ENCODE results near the gene ROBO4. TPM values are rescaled to one million over a fixed set of nuclear protein-coding genes. Genes with fewer than 3 reads are reported as not detected.

ROBO4 gene
- total and polyA plus RNA-seq, 2 experiments from 2014 or later: not detected

GRCh38 chr11:124938970-124939369 is 41.3 kb upstream of the ROBO4 start (continued):
- no peak for TF ChIP-seq ETS1 (IDR thresholded peaks at IDR 0.05)
- no peak for TF ChIP-seq ZNF331 (CRISPR knock-in tag; IDR thresholded peaks at IDR 0.05; ENCODE audit: low read depth)

- Histone ChIP-seq H3K4me2 (no peak overlapping the region), H2AFZ (no peak overlapping the region), H3K36me3 (ENCODE audit: insufficient read depth) (no peaks in the 10 kb centered on the region), H3K27ac (ENCODE audit: low read depth) (no peak overlapping the region), H3F3A (replicated peaks; ENCODE audit: low read depth) (no peaks in the 10 kb centered on the region), H3K9me2 (ENCODE audit: insufficient read depth) (no peaks in the 10 kb centered on the region), H3K4me3 (no peak overlapping the region), H3K4me1 (ENCODE audit: insufficient read depth) (no peaks in the 10 kb centered on the region), H4K20me1 (replicated peaks; ENCODE audit: insufficient read depth) (no peaks in the 10 kb centered on the region), H3K27me3 (ENCODE audit: insufficient read depth) (peaks cover 11% of the 10 kb centered on the region; the same call in 1 of the 2 replicates), H3K79me2 (replicated peaks; ENCODE audit: insufficient read depth) (no peaks in the 10 kb centered on the region)
- TF ChIP-seq EZH2phosphoT487 (IDR thresholded peaks at IDR 0.05; ENCODE audit: unreplicated experiment) (no peak), EZH2 (IDR thresholded peaks at IDR 0.05; ENCODE audit: low read depth, unreplicated experiment) (no peak), CREB1 (CRISPR knock-in tag; IDR thresholded peaks at IDR 0.05; ENCODE audit: low read depth) (no peak), POLR2AphosphoS5 (IDR thresholded peaks at IDR 0.05; ENCODE audit: low read depth) (no peak), ZNF331 (CRISPR knock-in tag; IDR thresholded peaks at IDR 0.05; ENCODE audit: low read depth) (no peak)
- DNase-seq (ENCODE audit: low spot score) (no peak), ATAC-seq (no peak)
- H3K27me3 Mint-ChIP-seq (ENCODE audit: insufficient read depth, low read depth, poor library complexity): peaks cover 6% of the 10 kb centered on the region
- H3K36me3 Mint-ChIP-seq (ENCODE audit: low read depth): no peaks in the 10 kb centered on the region
- no peaks in the 10 kb centered on the region for H3K4me1 Mint-ChIP-seq
- H3K9me3 Mint-ChIP-seq: no peaks in the 10 kb centered on the region
- H3K27ac Mint-ChIP-seq: no peak overlapping the region
- no peak overlapping the region for H3K4me3 Mint-ChIP-seq
Observed at GRCh38 chr11:124938206-124938765, 40.6 kb upstream of the ROBO4 start.

GRCh38 chr11:124937336-124937935 is 39.8 kb upstream of the ROBO4 start:
- H4K20me1 ChIP-seq (replicated peaks; ENCODE audit: insufficient read depth): no peaks in the 10 kb centered on the region
- H3K4me1 Mint-ChIP-seq: no peaks in the 10 kb centered on the region
- no peaks in the 10 kb centered on the region for H3K36me3 Mint-ChIP-seq (ENCODE audit: low read depth)
- no peaks in the 10 kb centered on the region for H3F3A ChIP-seq (replicated peaks; ENCODE audit: low read depth)
- DNase-seq (ENCODE audit: low spot score) (no peak), ATAC-seq (no peak)
- TF ChIP-seq ETS1 (IDR thresholded peaks at IDR 0.05): no peak
- no peak for TF ChIP-seq NANOG (IDR thresholded peaks at IDR 0.05; ENCODE audit: borderline replicate concordance)
- H3K27ac Mint-ChIP-seq: no peak overlapping the region
- no peak overlapping the region for H3K27ac ChIP-seq (ENCODE audit: low read depth)
- H3K4me3 Mint-ChIP-seq: no peak overlapping the region
- no peaks in the 10 kb centered on the region for H3K9me3 Mint-ChIP-seq
- no peak overlapping the region for H2AFZ ChIP-seq
- peaks cover 11% of the 10 kb centered on the region; the same call in 1 of the 2 replicates for H3K27me3 ChIP-seq (ENCODE audit: insufficient read depth)
- no peaks in the 10 kb centered on the region for H3K9me2 ChIP-seq (ENCODE audit: insufficient read depth)
- no peaks in the 10 kb centered on the region for H3K36me3 ChIP-seq (ENCODE audit: insufficient read depth)
- H3K4me2 ChIP-seq: no peak overlapping the region
- H3K79me2 ChIP-seq (replicated peaks; ENCODE audit: insufficient read depth): no peaks in the 10 kb centered on the region
- peaks cover 4% of the 10 kb centered on the region for H3K27me3 Mint-ChIP-seq (ENCODE audit: insufficient read depth, low read depth, poor library complexity)
- H3K4me3 ChIP-seq: no peak overlapping the region
- no peaks in the 10 kb centered on the region for H3K4me1 ChIP-seq (ENCODE audit: insufficient read depth)
